ENCODE measurements around the gene CMIP.

The CMIP gene

GRCh38 chr16:81590714-81591544 lies 146.3 kb downstream of the CMIP start:
- DNase-seq = no peak

GRCh38 chr16:81591545-81591870 lies 146.9 kb downstream of the CMIP start:
- DNase-seq = no peak

- DNase-seq = no peak
Measured at GRCh38 chr16:81592353-81592866, 147.8 kb downstream of the CMIP start.

- no peak for DNase-seq
Measured at GRCh38 chr16:81593481-81593880, 148.9 kb downstream of the CMIP start.

GRCh38 chr16:81595629-81596292 lies 151.2 kb downstream of the CMIP start:
- DNase-seq = no peak

- DNase-seq = no peak
Measured at GRCh38 chr16:81597079-81597658, 152.6 kb downstream of the CMIP start.

GRCh38 chr16:81598083-81598482 lies 153.5 kb downstream of the CMIP start:
- DNase-seq = no peak

GRCh38 chr16:81599034-81599744 lies 154.6 kb downstream of the CMIP start:
- DNase-seq = peak; percentile 38

GRCh38 chr16:81600275-81600674 lies 155.7 kb downstream of the CMIP start:
- DNase-seq = no peak

- no peak for DNase-seq
Measured at GRCh38 chr16:81601008-81601428, 156.4 kb downstream of the CMIP start.

GRCh38 chr16:81601601-81602255 lies 157.1 kb downstream of the CMIP start:
- DNase-seq = no peak

GRCh38 chr16:81602256-81602776 lies 157.7 kb downstream of the CMIP start:
- DNase-seq = no peak

- DNase-seq = no peak
Measured at GRCh38 chr16:81602792-81603191, 158.2 kb downstream of the CMIP start.

- DNase-seq = no peak
Measured at GRCh38 chr16:81604960-81605383, 160.4 kb downstream of the CMIP start.

- no peak for DNase-seq
Measured at GRCh38 chr16:81606039-81606438, 161.4 kb downstream of the CMIP start.

GRCh38 chr16:81607006-81607405 lies 162.4 kb downstream of the CMIP start:
- no peak for DNase-seq

- DNase-seq = no peak
Measured at GRCh38 chr16:81607805-81608522, 163.4 kb downstream of the CMIP start.

- DNase-seq = no peak
Measured at GRCh38 chr16:81608523-81609209, 164.1 kb downstream of the CMIP start.

- DNase-seq = no peak
Measured at GRCh38 chr16:81609323-81609892, 164.8 kb downstream of the CMIP start.

GRCh38 chr16:81610144-81610842 lies 165.7 kb downstream of the CMIP start:
- DNase-seq = no peak

All from NCI-H2029 treated with DMSO at 0.1 percent for 48 hours (cell line).